ENCODE data around the gene AHCYL2. TPM values are rescaled to one million over a fixed set of nuclear protein-coding genes. Genes with fewer than 3 reads are reported as not detected.
"Not testable (repeated sequence)": the region's sequence is repeated elsewhere in the genome, so short reads cannot be mapped to it uniquely, and the experiment has no call there.

The AHCYL2 gene
- total RNA-seq, 1 donor from 2014 or later: 39.3 TPM

DNA sequence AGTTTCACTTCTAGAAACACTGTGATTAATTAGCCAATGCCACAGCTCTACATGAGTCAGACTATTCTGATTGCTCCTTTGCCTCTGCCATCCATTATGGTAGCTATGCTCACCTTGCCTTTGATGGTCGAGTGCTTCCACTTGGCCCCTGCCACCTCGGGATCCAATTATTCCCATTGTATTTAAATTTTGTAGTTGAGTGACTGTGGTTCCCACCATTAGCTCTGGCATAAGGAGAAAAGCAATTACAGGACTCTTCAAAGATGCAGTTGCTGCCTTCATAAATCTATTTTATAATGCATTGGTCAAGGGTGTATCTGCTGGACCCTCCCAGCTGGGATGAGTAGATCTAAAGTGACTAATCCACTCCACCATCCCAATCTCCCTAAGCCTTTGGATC, 223.8 kb downstream of the AHCYL2 start:
- H3K9ac ChIP-seq, H3K36me3 ChIP-seq, H3K4me3 Mint-ChIP-seq: not testable (repeated sequence)

DNA sequence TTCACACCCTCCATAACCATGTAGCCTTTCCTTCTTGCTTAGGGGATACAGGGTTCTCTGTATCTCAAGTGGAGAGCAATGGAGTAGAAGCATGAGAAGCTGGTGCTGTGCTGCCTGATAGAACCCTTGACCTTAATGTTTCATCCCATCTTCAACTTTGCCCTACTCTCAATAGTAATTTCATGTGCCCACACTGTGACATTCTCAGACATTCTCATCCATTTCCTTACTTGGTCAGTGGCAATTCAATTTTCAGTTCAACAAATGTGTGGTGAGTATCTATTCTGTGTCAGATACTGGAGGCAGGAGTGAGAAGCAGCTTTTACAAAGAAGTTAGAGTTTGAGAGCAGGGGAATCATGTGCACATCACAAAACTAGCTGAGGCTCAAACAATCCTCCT, 225.5 kb downstream of the AHCYL2 start:
- H3K27ac Mint-ChIP-seq: no peak overlapping the region
- no peak for DNase-seq (ENCODE audit: low spot score)
- Histone ChIP-seq H3K27ac (no peak overlapping the region), H3F3A (ENCODE audit: low read depth) (no peaks in the 10 kb centered on the region), H3K4me2 (no peak overlapping the region), H3K9me3 (ENCODE audit: low read depth) (peaks cover 5% of the 10 kb centered on the region), H3K4me1 (no peaks in the 10 kb centered on the region), H3K79me2 (ENCODE audit: low read depth) (no peaks in the 10 kb centered on the region), H3K4me3 (no peak overlapping the region), H2AFZ (replicated peaks) (no peak overlapping the region), H3K36me3 (peaks cover 5% of the 10 kb centered on the region), H3K27me3 (no peaks in the 10 kb centered on the region), H4K20me1 (ENCODE audit: low read depth) (no peaks in the 10 kb centered on the region), H3K9ac (no peak overlapping the region)
- H3K4me3 Mint-ChIP-seq: no peak overlapping the region
- peaks cover 17% of the 10 kb centered on the region for H3K9me3 Mint-ChIP-seq
- H3K36me3 Mint-ChIP-seq: peaks cover 48% of the 10 kb centered on the region
- TF ChIP-seq, protein P1, sequence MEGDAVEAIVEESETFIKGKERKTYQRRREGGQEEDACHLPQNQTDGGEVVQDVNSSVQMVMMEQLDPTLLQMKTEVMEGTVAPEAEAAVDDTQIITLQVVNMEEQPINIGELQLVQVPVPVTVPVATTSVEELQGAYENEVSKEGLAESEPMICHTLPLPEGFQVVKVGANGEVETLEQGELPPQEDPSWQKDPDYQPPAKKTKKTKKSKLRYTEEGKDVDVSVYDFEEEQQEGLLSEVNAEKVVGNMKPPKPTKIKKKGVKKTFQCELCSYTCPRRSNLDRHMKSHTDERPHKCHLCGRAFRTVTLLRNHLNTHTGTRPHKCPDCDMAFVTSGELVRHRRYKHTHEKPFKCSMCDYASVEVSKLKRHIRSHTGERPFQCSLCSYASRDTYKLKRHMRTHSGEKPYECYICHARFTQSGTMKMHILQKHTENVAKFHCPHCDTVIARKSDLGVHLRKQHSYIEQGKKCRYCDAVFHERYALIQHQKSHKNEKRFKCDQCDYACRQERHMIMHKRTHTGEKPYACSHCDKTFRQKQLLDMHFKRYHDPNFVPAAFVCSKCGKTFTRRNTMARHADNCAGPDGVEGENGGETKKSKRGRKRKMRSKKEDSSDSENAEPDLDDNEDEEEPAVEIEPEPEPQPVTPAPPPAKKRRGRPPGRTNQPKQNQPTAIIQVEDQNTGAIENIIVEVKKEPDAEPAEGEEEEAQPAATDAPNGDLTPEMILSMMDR (IDR thresholded peaks at IDR 0.05): no peak
- TF ChIP-seq EZH2phosphoT487 (IDR thresholded peaks at IDR 0.05): no peak
- no peak for TF ChIP-seq EZH2 (IDR thresholded peaks at IDR 0.05)
- peaks cover 4% of the 10 kb centered on the region for H3K4me1 Mint-ChIP-seq
- H3K27me3 Mint-ChIP-seq (ENCODE audit: insufficient read depth, low read depth): peaks cover 8% of the 10 kb centered on the region

More for the DNA sequence above, 223.8 kb downstream of the AHCYL2 start:
- H3K4me2 ChIP-seq; H3F3A ChIP-seq (ENCODE audit: low read depth); H3K27ac ChIP-seq; H3K27me3 ChIP-seq; H3K9me3 ChIP-seq (ENCODE audit: low read depth); H3K27me3 Mint-ChIP-seq (ENCODE audit: insufficient read depth, low read depth); H3K4me1 ChIP-seq; H2AFZ ChIP-seq (replicated peaks); H3K4me3 ChIP-seq; H3K4me1 Mint-ChIP-seq; H3K79me2 ChIP-seq (ENCODE audit: low read depth); DNase-seq (ENCODE audit: low spot score); H4K20me1 ChIP-seq (ENCODE audit: low read depth); H3K27ac Mint-ChIP-seq: not testable (repeated sequence)
- Mint-ChIP-seq H3K9me3 (peaks cover 17% of the 10 kb centered on the region), H3K36me3 (peaks cover 53% of the 10 kb centered on the region)

DNA sequence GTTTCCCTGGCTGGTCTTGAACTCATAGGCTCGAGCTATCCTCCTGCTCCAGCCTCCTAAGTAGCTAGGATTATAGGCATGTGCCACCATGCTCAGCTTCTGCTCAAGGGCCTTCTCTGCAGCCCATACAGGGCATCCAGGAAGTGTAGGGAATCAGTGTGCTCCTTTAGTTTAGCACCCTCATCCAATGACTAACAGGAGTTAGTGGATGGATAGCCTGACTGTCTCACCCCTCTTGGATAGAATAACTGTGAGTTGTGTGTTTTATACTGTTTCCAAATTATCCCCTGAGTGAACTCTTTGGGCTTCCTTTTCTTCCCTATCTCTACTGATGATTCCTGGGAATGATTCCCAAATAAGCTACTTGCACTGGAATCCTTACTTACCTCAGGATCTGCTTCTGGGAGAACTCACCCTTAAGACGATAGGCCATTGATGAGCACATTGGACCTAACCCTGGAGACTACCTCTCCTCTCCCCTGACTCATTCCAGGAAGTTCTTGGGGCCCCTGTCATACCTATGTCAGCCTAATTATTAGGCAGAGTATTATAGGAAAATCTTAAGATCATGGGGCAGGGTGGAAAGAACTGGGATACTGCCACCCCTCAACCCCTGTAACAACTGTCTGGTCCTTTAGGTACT, 227.9 kb downstream of the AHCYL2 start:
- TF ChIP-seq EZH2 (IDR thresholded peaks at IDR 0.05): no peak
- TF ChIP-seq, protein P1 (IDR thresholded peaks at IDR 0.05): no peak
- TF ChIP-seq EZH2phosphoT487 (IDR thresholded peaks at IDR 0.05): no peak
- H2AFZ ChIP-seq (replicated peaks): no peak overlapping the region
- H4K20me1 ChIP-seq (ENCODE audit: low read depth): no peaks in the 10 kb centered on the region
- peaks cover 5% of the 10 kb centered on the region for H3K36me3 ChIP-seq
- H3K79me2 ChIP-seq (ENCODE audit: low read depth): no peaks in the 10 kb centered on the region
- H3K9me3 ChIP-seq (ENCODE audit: low read depth): peaks cover 5% of the 10 kb centered on the region
- no peak overlapping the region for H3K4me2 ChIP-seq
- H3K27me3 ChIP-seq: no peaks in the 10 kb centered on the region
- DNase-seq (ENCODE audit: low spot score): no peak
- Mint-ChIP-seq H3K27me3 (ENCODE audit: insufficient read depth, low read depth) (peaks cover 8% of the 10 kb centered on the region), H3K4me1 (peaks cover 6% of the 10 kb centered on the region), H3K9me3 (peaks cover 17% of the 10 kb centered on the region), H3K4me3 (no peak overlapping the region), H3K36me3 (peaks cover 39% of the 10 kb centered on the region), H3K27ac (no peak overlapping the region)
- no peaks in the 10 kb centered on the region for H3K4me1 ChIP-seq
- no peak overlapping the region for H3K9ac ChIP-seq
- no peak overlapping the region for H3K27ac ChIP-seq
- no peak overlapping the region for H3K4me3 ChIP-seq
- H3F3A ChIP-seq (ENCODE audit: low read depth): no peaks in the 10 kb centered on the region

DNA sequence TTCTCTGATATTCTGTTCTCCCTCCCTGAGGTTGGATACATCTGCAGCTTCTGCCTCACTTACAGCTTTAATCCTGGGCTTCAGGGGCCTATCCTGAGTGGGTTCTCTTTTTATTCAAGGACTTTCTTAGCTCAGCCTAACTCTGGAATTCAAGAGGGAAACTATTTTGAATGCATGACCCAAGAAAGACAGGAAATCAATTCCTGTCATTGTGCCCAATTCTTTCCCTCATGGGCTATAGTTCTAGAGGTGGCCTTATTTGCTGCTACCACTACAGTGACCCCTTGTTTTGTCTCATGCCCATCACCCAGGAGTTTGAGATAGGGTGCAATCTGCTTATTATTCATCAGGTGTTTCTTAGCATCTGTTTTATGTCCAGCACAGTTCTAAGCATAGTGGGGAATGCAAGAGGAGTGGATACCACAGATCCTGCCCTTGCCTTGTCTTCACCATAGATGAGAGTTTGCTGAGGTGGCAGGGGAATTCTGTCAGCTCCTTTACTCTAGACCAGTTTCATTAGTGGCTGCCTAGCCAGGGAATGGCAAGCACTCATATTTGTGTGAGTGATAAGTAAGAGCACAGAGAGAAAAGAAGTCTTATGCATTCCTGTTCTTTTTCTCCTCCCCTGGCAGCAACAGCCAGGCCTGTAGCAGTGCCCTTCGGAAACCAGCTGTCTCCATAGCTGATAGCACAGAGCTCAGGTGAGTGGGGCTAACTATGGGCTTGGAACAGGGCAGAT, 228.8 kb downstream of the AHCYL2 start:
- no peak overlapping the region for H3K27ac Mint-ChIP-seq
- Histone ChIP-seq H3K4me1 (no peaks in the 10 kb centered on the region), H3K4me3 (no peak overlapping the region), H3K27ac (no peak overlapping the region), H3K36me3 (peaks cover under 1% of the 10 kb centered on the region), H3K4me2 (no peak overlapping the region), H3K9me3 (ENCODE audit: low read depth) (no peaks in the 10 kb centered on the region), H3K9ac (no peak overlapping the region), H4K20me1 (ENCODE audit: low read depth) (no peaks in the 10 kb centered on the region), H3K79me2 (ENCODE audit: low read depth) (no peaks in the 10 kb centered on the region), H3K27me3 (no peaks in the 10 kb centered on the region), H3F3A (ENCODE audit: low read depth) (no peaks in the 10 kb centered on the region), H2AFZ (replicated peaks) (no peak overlapping the region)
- H3K9me3 Mint-ChIP-seq: peaks cover 14% of the 10 kb centered on the region
- H3K27me3 Mint-ChIP-seq (ENCODE audit: insufficient read depth, low read depth): peaks cover 8% of the 10 kb centered on the region
- H3K4me1 Mint-ChIP-seq: peaks cover 6% of the 10 kb centered on the region
- no peak for DNase-seq (ENCODE audit: low spot score)
- TF ChIP-seq EZH2phosphoT487 (IDR thresholded peaks at IDR 0.05) (no peak), EZH2 (IDR thresholded peaks at IDR 0.05) (no peak)
- TF ChIP-seq, protein P1 (IDR thresholded peaks at IDR 0.05): no peak
- H3K4me3 Mint-ChIP-seq: no peak overlapping the region
- peaks cover 31% of the 10 kb centered on the region for H3K36me3 Mint-ChIP-seq
